OCI-LY3 (cell line): Measurements from ENCODE around the gene IL6.

Source experiments
- H2AFZ ChIP-seq: fragments of 200-600, 300-600 bp; shearing (Covaris generic); 2 replicates; pipeline ENCODE4 v1.6.0; 2014; ENCODE audit warnings: antibody characterized with exemption, low read depth, low read length
- H3K27ac ChIP-seq: fragments of 200-600, 300-600 bp; sonication (generic); 2 replicates; pipeline ENCODE4 v1.5.1; 2014; ENCODE audit warnings: mild to moderate bottlenecking, low read length, moderate library complexity, mixed read lengths
- H3K27me3 ChIP-seq: fragments of 200-600, 300-600 bp; sonication (generic); 2 replicates; pipeline ENCODE4 v1.6.1; 2014; ENCODE audit warnings: low read depth, low read length, mixed read lengths
- H3K36me3 ChIP-seq: fragments of 200-600, 300-600 bp; sonication (generic); replicated peaks from 2 replicates; pipeline ENCODE3; 2014; ENCODE audit warnings: low read depth, low read length, mixed read lengths
- H3K4me1 ChIP-seq: fragments of 300-600, 200-600 bp; sonication (generic); 2 replicates; pipeline ENCODE4 v1.6.1; 2014; ENCODE audit warnings: low read length, mixed read lengths
- H3K4me2 ChIP-seq: fragments of 200-600, 300-600 bp; sonication (generic); 2 replicates; pipeline ENCODE4 v1.6.1; 2014; ENCODE audit warnings: low read length, mixed read lengths
- H3K4me3 ChIP-seq: fragments of 300-600, 200-600 bp; sonication (generic); 2 replicates; pipeline ENCODE4 v1.5.1; 2014; ENCODE audit warnings: antibody characterized with exemption, mild to moderate bottlenecking, low read length, moderate library complexity
- H3K79me2 ChIP-seq: fragments of 300-600, 200-600 bp; shearing (Covaris generic); 2 replicates; pipeline ENCODE4 v1.6.1; 2014; ENCODE audit warnings: mild to moderate bottlenecking, low read length, mixed read lengths
- H3K9ac ChIP-seq: fragments of 300-600, 200-600 bp; shearing (Covaris generic); 2 replicates; pipeline ENCODE4 v1.6.0; 2014; ENCODE audit warnings: mild to moderate bottlenecking, low read length, moderate library complexity
- H3K9me3 ChIP-seq: fragments of 200-600, 300-600 bp; shearing (Covaris generic); 2 replicates; pipeline ENCODE4 v1.6.1; 2014; ENCODE audit warnings: low read length, mixed read lengths; ENCODE audit not compliant: insufficient read depth
- H4K20me1 ChIP-seq: fragments of 200-600, 300-600 bp; sonication (generic); 2 replicates; pipeline ENCODE4 v1.6.1; 2016; ENCODE audit warnings: low read length, mixed read lengths; ENCODE audit not compliant: insufficient read depth
- CTCF ChIP-seq: fragments of 200-600, 300-600 bp; sonication (generic); IDR thresholded peaks from 2 replicates; pipeline ENCODE4 v1.5.1; 2014; ENCODE audit warnings: antibody characterized with exemption, low read length, low read depth
- EZH2phosphoT487 ChIP-seq: fragments of 200-600 bp; shearing (Covaris generic); IDR thresholded peaks from 2 replicates; pipeline ENCODE4 v1.6.1; 2018; ENCODE audit warnings: antibody characterized with exemption, mixed run types, low read depth

IL6 gene

GRCh38 chr7:22713463-22713862, 13.5 kb upstream of the IL6 start:
- H3K27me3 ChIP-seq = no peaks in the 10 kb centered on the region
- no peak overlapping the region for H2AFZ ChIP-seq
- no peak for TF ChIP-seq CTCF
- no peak for TF ChIP-seq EZH2phosphoT487
- H3K27ac ChIP-seq = peak overlapping the region; percentile 100
- peaks cover 8% of the 10 kb centered on the region for H4K20me1 ChIP-seq
- H3K36me3 ChIP-seq = peaks cover 27% of the 10 kb centered on the region
- H3K9ac ChIP-seq = peak overlapping the region; percentile 100
- H3K4me1 ChIP-seq = peaks cover 91% of the 10 kb centered on the region
- peaks cover 99% of the 10 kb centered on the region for H3K79me2 ChIP-seq
- peak overlapping the region; percentile 98 for H3K4me2 ChIP-seq
- H3K9me3 ChIP-seq = no peaks in the 10 kb centered on the region
- peak overlapping the region; percentile 57 for H3K4me3 ChIP-seq

- peaks cover 34% of the 10 kb centered on the region for H3K36me3 ChIP-seq
- H3K4me3 ChIP-seq = peak overlapping the region; percentile 96
- H3K9ac ChIP-seq = peak overlapping the region; percentile 100
- H3K79me2 ChIP-seq = peaks cover 99% of the 10 kb centered on the region
- TF ChIP-seq EZH2phosphoT487 = no peak
- no peak for TF ChIP-seq CTCF
- peaks cover 81% of the 10 kb centered on the region for H3K4me1 ChIP-seq
- H4K20me1 ChIP-seq = no peaks in the 10 kb centered on the region
- H3K4me2 ChIP-seq = peak overlapping the region; percentile 98
- H3K9me3 ChIP-seq = no peaks in the 10 kb centered on the region
- H2AFZ ChIP-seq = no peak overlapping the region
- no peaks in the 10 kb centered on the region for H3K27me3 ChIP-seq
- H3K27ac ChIP-seq = peak overlapping the region; percentile 100
These were observed 11.0 kb upstream of the IL6 start for GRCh38 chr7:22715969-22716368.

GRCh38 chr7:22717760-22718159, 9.2 kb upstream of the IL6 start:
- TF ChIP-seq CTCF = no peak
- TF ChIP-seq EZH2phosphoT487 = no peak
- H3K4me1 ChIP-seq = peaks cover 66% of the 10 kb centered on the region
- H3K4me3 ChIP-seq = peak overlapping the region; percentile 96
- peaks cover 20% of the 10 kb centered on the region for H3K36me3 ChIP-seq
- H3K27ac ChIP-seq = peak overlapping the region; percentile 100
- no peak overlapping the region for H2AFZ ChIP-seq
- no peaks in the 10 kb centered on the region for H3K9me3 ChIP-seq
- no peaks in the 10 kb centered on the region for H3K27me3 ChIP-seq
- peak overlapping the region; percentile 100 for H3K9ac ChIP-seq
- H4K20me1 ChIP-seq = no peaks in the 10 kb centered on the region
- H3K79me2 ChIP-seq = peaks cover 95% of the 10 kb centered on the region
- peak overlapping the region; percentile 98 for H3K4me2 ChIP-seq

GRCh38 chr7:22718200-22718711, 8.7 kb upstream of the IL6 start:
- Histone ChIP-seq H3K4me2 (peak overlapping the region; percentile 98), H3K9ac (peak overlapping the region; percentile 100), H4K20me1 (no peaks in the 10 kb centered on the region), H3K4me1 (peaks cover 67% of the 10 kb centered on the region), H3K36me3 (peaks cover 20% of the 10 kb centered on the region), H3K79me2 (peaks cover 96% of the 10 kb centered on the region), H3K4me3 (peak overlapping the region; percentile 96), H3K27ac (peak overlapping the region; percentile 100), H2AFZ (no peak overlapping the region), H3K27me3 (no peaks in the 10 kb centered on the region), H3K9me3 (no peaks in the 10 kb centered on the region)
- TF ChIP-seq EZH2phosphoT487 (no peak), CTCF (no peak)
